IMR-90 (cell line): ENCODE measurements around the gene ZDHHC21. TPM values are rescaled to one million over a fixed set of nuclear protein-coding genes. Genes with fewer than 3 reads are reported as not detected.

Experiments
- ATAC-seq: fragments of 200-7000 bp; cut with Tn5 transposase; 2 replicates; pipeline ENCODE4 v1.9.1; 2020; ENCODE audit warnings: low read depth, mild to moderate bottlenecking, moderate library complexity
- BruUV-seq: library from RNA; stranded (reverse); fragments of 400-500 nt; replicated peaks from 2 replicates; lab custom pipeline; 2021; lab: Mats Ljungman, UMichigan
- CTCF ChIA-PET: fragments of 300-600 bp; formaldehyde crosslinking; extraction: SDS; loops from one replicate; lab custom pipeline; 2021; ENCODE audit warnings: antibody characterized with exemption; lab: Yijun Ruan, JAX
- POLR2A ChIA-PET: fragments of 300-600 bp; sonication (Branson Sonifier 250); formaldehyde crosslinking; loops from one replicate; lab custom pipeline; 2022; ENCODE audit warnings: antibody characterized with exemption; ENCODE audit not compliant: unreplicated experiment; lab: Charles Lee
- DNase-seq: peaks from one replicate; pipeline ENCODE4 v3.0.0; 2013
- H2AFZ ChIP-seq: replicated peaks from 2 replicates; pipeline ENCODE3; 2013; ENCODE audit warnings: low read length, mild to moderate bottlenecking; ENCODE audit not compliant: poor library complexity
- H2AK5ac ChIP-seq: 2 replicates; pipeline ENCODE4 v1.6.1; 2013; ENCODE audit warnings: low read depth, low read length, inconsistent platforms
- H2AK9ac ChIP-seq: replicated peaks from 2 replicates; pipeline ENCODE3; 2013; ENCODE audit warnings: mild to moderate bottlenecking, low read depth, low read length, moderate library complexity; ENCODE audit not compliant: poor library complexity
- H2BK120ac ChIP-seq: 2 replicates; pipeline ENCODE4 v1.6.1; 2013; ENCODE audit warnings: low read depth, low read length, inconsistent platforms
- H2BK15ac ChIP-seq: 3 replicates; pipeline ENCODE4 v1.6.1; 2013; ENCODE audit warnings: low read depth, low read length, inconsistent platforms
- H2BK20ac ChIP-seq: 2 replicates; pipeline ENCODE4 v1.6.1; 2013; ENCODE audit warnings: low read depth, mild to moderate bottlenecking, inconsistent platforms, low read length, moderate library complexity
- H2BK5ac ChIP-seq: 2 replicates; pipeline ENCODE4 v1.6.1; 2013; ENCODE audit warnings: mild to moderate bottlenecking, low read depth, low read length, inconsistent platforms; ENCODE audit not compliant: poor library complexity, severe bottlenecking
- H3K14ac ChIP-seq: replicated peaks from 2 replicates; pipeline ENCODE4 v1.6.1; 2013; ENCODE audit warnings: low read depth, low read length, inconsistent platforms
- H3K18ac ChIP-seq: 2 replicates; pipeline ENCODE4 v1.6.1; 2013; ENCODE audit warnings: low read depth, low read length, control low read depth
- H3K23ac ChIP-seq: 2 replicates; pipeline ENCODE4 v1.6.1; 2013; ENCODE audit warnings: low read depth, low read length, inconsistent platforms
- H3K27ac ChIP-seq: 2 replicates; pipeline ENCODE4 v1.5.1; 2013; ENCODE audit warnings: mild to moderate bottlenecking, control low read depth, low read length; ENCODE audit not compliant: insufficient read depth
- H3K27me3 ChIP-seq: 2 replicates; pipeline ENCODE4 v1.6.1; 2013; ENCODE audit warnings: low read length; ENCODE audit not compliant: control insufficient read depth, insufficient read depth
- H3K36me3 ChIP-seq: 2 replicates; pipeline ENCODE4 v1.6.1; 2013; ENCODE audit warnings: low read length, mixed read lengths; ENCODE audit not compliant: control insufficient read depth, insufficient read depth
- H3K4ac ChIP-seq: 2 replicates; pipeline ENCODE4 v1.6.1; 2013; ENCODE audit warnings: low read depth, low read length, inconsistent platforms
- H3K4me1 ChIP-seq: 2 replicates; pipeline ENCODE4 v1.6.1; 2013; ENCODE audit warnings: low read length, mixed read lengths; ENCODE audit not compliant: control insufficient read depth, insufficient read depth
- H3K4me2 ChIP-seq: 2 replicates; pipeline ENCODE4 v1.6.1; 2013; ENCODE audit warnings: low read depth, mild to moderate bottlenecking, control low read depth, low read length, moderate library complexity
- H3K4me3 ChIP-seq: 2 replicates; pipeline ENCODE4 v1.5.1; 2013; ENCODE audit warnings: low read depth, mild to moderate bottlenecking, control low read depth, low read length, moderate library complexity; ENCODE audit not compliant: insufficient read depth
- H3K56ac ChIP-seq: 2 replicates; pipeline ENCODE4 v1.6.1; 2013; ENCODE audit warnings: low read length, inconsistent platforms; ENCODE audit not compliant: insufficient read depth; ENCODE audit errors: extremely low read depth
- H3K79me1 ChIP-seq, 2 experiments: 2 replicates each; pipeline ENCODE4 v1.6.1; 2013; ENCODE audit warnings: low read length in 2 of 2, inconsistent platforms in 1 of 2, low read depth in 1 of 2
- H3K9ac ChIP-seq: 2 replicates; pipeline ENCODE4 v1.6.1; 2013; ENCODE audit warnings: low read depth, low read length, control low read depth
- H3K9me1 ChIP-seq: 2 replicates; pipeline ENCODE4 v1.6.1; 2013; ENCODE audit warnings: low read length, inconsistent platforms; ENCODE audit not compliant: insufficient read depth
- H3K9me3 ChIP-seq: 2 replicates; pipeline ENCODE4 v1.6.1; 2013; ENCODE audit warnings: low read length; ENCODE audit not compliant: control insufficient read depth, insufficient read depth
- H4K20me1 ChIP-seq: 2 replicates; pipeline ENCODE4 v1.6.1; 2013; ENCODE audit warnings: low read length, inconsistent platforms; ENCODE audit not compliant: insufficient read depth
- H4K5ac ChIP-seq: 2 replicates; pipeline ENCODE4 v1.6.1; 2013; ENCODE audit warnings: mild to moderate bottlenecking, low read depth, low read length, control low read depth
- H4K8ac ChIP-seq, 2 experiments: 2 replicates each; pipeline ENCODE4 v1.6.1; 2013; ENCODE audit warnings: low read depth in 2 of 2, low read length in 2 of 2, control low read depth in 1 of 2, inconsistent platforms in 1 of 2
- H4K91ac ChIP-seq: 2 replicates; pipeline ENCODE4 v1.6.1; 2013; ENCODE audit warnings: low read depth, low read length, inconsistent platforms; ENCODE audit not compliant: insufficient read depth
- BHLHE40 ChIP-seq: fragments of 150-350 bp; IDR thresholded peaks from 2 replicates; pipeline ENCODE4 v1.6.1; 2016; ENCODE audit warnings: mild to moderate bottlenecking, low read depth, low read length
- CEBPB ChIP-seq: IDR thresholded peaks from 2 replicates; pipeline ENCODE4 v1.6.1; 2012; ENCODE audit warnings: low read depth, low read length, improper control_type of control experiment
- CHD1 ChIP-seq: IDR thresholded peaks from 2 replicates; pipeline ENCODE4 v1.6.1; 2012; ENCODE audit warnings: low read depth, low read length, improper control_type of control experiment
- FOS ChIP-seq: fragments of 150-350 bp; IDR thresholded peaks from 2 replicates; pipeline ENCODE4 v1.6.1; 2016; ENCODE audit warnings: low read depth, low read length
- MAFK ChIP-seq: IDR thresholded peaks from 2 replicates; pipeline ENCODE4 v1.6.1; 2012; ENCODE audit warnings: low read depth, low read length, improper control_type of control experiment
- MAZ ChIP-seq: IDR thresholded peaks from 2 replicates; pipeline ENCODE4 v1.6.1; 2012; ENCODE audit warnings: low read depth, mild to moderate bottlenecking, low read length, improper control_type of control experiment, moderate library complexity, borderline replicate concordance
- MXI1 ChIP-seq: IDR thresholded peaks from 2 replicates; pipeline ENCODE4 v1.6.1; 2012; ENCODE audit warnings: low read depth, mild to moderate bottlenecking, low read length, moderate library complexity, borderline replicate concordance
- NFE2L2 ChIP-seq: fragments of 150-350 bp; IDR thresholded peaks from 2 replicates; pipeline ENCODE4 v1.6.1; 2016; ENCODE audit warnings: low read depth, mild to moderate bottlenecking, low read length
- RAD21 ChIP-seq: IDR thresholded peaks from 2 replicates; pipeline ENCODE4 v1.6.1; 2012; ENCODE audit warnings: low read length, improper control_type of control experiment
- RCOR1 ChIP-seq: IDR thresholded peaks from 2 replicates; pipeline ENCODE4 v1.6.1; 2012; ENCODE audit warnings: mild to moderate bottlenecking, low read length, improper control_type of control experiment; ENCODE audit not compliant: insufficient replicate concordance
- RFX5 ChIP-seq: IDR thresholded peaks from 2 replicates; pipeline ENCODE4 v1.8.0; 2012; ENCODE audit warnings: low read depth, mild to moderate bottlenecking, low read length, moderate library complexity
- SMC3 ChIP-seq: fragments of 150-350 bp; IDR thresholded peaks from 2 replicates; pipeline ENCODE4 v1.6.1; 2016; ENCODE audit warnings: low read depth, mild to moderate bottlenecking, antibody characterized with exemption, low read length, moderate library complexity
- WGBS, 2 experiments: methylation state at CpG; one replicate each; pipeline versions ENCODE4 v1.1.5 to v1.1.7; 2013; ENCODE audit warnings: missing lambda C conversion rate in 2 of 2; ENCODE audit not compliant: insufficient read length in 1 of 2; ENCODE audit errors: extremely low coverage in 2 of 2; 5-methylcytosine and 5-hydroxymethylcytosine counted together
- dilution Hi-C: fragments of 300-500 bp; cut with HindIII; formaldehyde crosslinking; loops from one replicate; pipeline ENCODE4 v1.14.3; 2018; ENCODE audit warnings: low sequenced_read_pairs; ENCODE audit not compliant: unreplicated experiment
- in situ Hi-C: fragments of 300-500 bp; cut with MboI; formaldehyde crosslinking; loops from 3 replicates; pipeline ENCODE4 v1.14.3; 2019; ENCODE audit warnings: low sequenced_read_pairs, inconsistent platforms, mixed read lengths
- intact Hi-C: fragments of 100-400 bp; cut with micrococcal nuclease; formaldehyde crosslinking; loops from 2 replicates; pipeline ENCODE4 v1.10.0; 2022
- polyA plus RNA-seq, 3 experiments: library from polyadenylated mRNA; depleted of rRNA; stranded (reverse); fragments of >200 nt; gene quantifications; 2 replicates each; pipeline ENCODE4 v1.2.3, GENCODE V29; 2012; ENCODE audit warnings: low replicate concordance in 1 of 3
- total RNA-seq: library from RNA; depleted of rRNA; stranded (reverse); fragments of >200 nt; gene quantifications from 2 replicates; pipeline ENCODE4 v1.2.3, GENCODE V29; 2012
- TF ChIP-seq, protein P1 (sequence below): fragments of 150-350 bp; IDR thresholded peaks from 2 replicates; pipeline ENCODE4 v1.6.1; 2017; ENCODE audit warnings: mild to moderate bottlenecking, antibody characterized with exemption, low read length, low read depth
- TF ChIP-seq, protein P2 (sequence below): fragments of 150-350 bp; IDR thresholded peaks from 2 replicates; pipeline ENCODE4 v1.6.1; 2016; ENCODE audit warnings: low read depth, mild to moderate bottlenecking, low read length, moderate library complexity, borderline replicate concordance

The ZDHHC21 gene
- total and polyA plus RNA-seq, 2 of the 4 experiments (the other 2 are of a cell fraction): 2.8 to 4.5 TPM

DNA sequence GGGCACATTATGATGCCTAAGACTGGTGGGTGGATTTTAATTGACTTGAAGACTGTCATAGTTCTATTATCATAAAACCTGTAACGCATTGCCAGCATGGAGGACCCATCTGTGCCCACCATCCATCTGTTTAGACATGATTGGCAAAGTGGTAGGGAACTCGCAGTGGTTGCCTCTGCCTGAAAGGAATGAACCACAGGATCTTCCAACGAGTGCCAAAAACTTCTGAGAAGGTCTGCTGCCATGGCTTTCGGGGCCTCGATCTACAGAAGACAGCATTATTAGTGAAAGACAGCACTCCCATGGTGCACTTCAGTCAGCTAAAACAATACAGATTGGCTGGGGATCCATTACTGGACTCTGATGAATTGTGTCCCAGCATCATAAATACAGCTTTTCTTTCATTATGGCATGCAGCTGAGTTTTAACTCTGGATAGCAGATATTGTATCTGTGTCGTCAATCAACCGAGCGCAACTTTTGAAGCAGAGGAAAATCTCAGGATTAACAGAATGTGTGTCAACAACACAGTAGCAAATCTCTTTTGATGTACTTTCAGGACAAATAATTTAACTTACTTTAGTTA is 74.3 kb downstream of the ZDHHC21 start:
- Histone ChIP-seq H4K91ac (no peak overlapping the region), H3K4me3 (no peak overlapping the region), H3K36me3 (no peaks in the 10 kb centered on the region), H4K8ac (no peak overlapping the region), H3K9me1 (no peaks in the 10 kb centered on the region; the same call in 1 of the 2 replicates), H3K9ac (no peak overlapping the region), H2BK20ac (no peak overlapping the region), H3K27ac (no peak overlapping the region), H2BK15ac (no peak overlapping the region), H2BK120ac (no peak overlapping the region), H3K9me3 (no peaks in the 10 kb centered on the region), H3K79me1 (no peaks in the 10 kb centered on the region; a peak in 1 of 4 replicates), H4K20me1 (no peaks in the 10 kb centered on the region), H3K4me2 (no peak overlapping the region), H2BK5ac (no peak overlapping the region), H2AK5ac (no peak overlapping the region), H3K14ac (no peak overlapping the region), H3K27me3 (no peaks in the 10 kb centered on the region), H3K4ac (no peak overlapping the region), H3K23ac (no peak overlapping the region), H4K5ac (no peak overlapping the region), H2AK9ac (no peak overlapping the region), H3K18ac (no peak overlapping the region), H2AFZ (no peak overlapping the region), H3K4me1 (no peaks in the 10 kb centered on the region), H3K56ac (no peak overlapping the region)
- 80% methylated on average over 1 of the region's 8 CpGs; no CpG with 5 or more reads in 1 of the 2 experiments for WGBS, 2 experiments
- ATAC-seq (no peak), DNase-seq (no peak)
- TF ChIP-seq RAD21: no peak
- TF ChIP-seq, protein P1, sequence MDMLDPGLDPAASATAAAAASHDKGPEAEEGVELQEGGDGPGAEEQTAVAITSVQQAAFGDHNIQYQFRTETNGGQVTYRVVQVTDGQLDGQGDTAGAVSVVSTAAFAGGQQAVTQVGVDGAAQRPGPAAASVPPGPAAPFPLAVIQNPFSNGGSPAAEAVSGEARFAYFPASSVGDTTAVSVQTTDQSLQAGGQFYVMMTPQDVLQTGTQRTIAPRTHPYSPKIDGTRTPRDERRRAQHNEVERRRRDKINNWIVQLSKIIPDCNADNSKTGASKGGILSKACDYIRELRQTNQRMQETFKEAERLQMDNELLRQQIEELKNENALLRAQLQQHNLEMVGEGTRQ: no peak
- no peak for TF ChIP-seq RFX5
- TF ChIP-seq, protein P2, sequence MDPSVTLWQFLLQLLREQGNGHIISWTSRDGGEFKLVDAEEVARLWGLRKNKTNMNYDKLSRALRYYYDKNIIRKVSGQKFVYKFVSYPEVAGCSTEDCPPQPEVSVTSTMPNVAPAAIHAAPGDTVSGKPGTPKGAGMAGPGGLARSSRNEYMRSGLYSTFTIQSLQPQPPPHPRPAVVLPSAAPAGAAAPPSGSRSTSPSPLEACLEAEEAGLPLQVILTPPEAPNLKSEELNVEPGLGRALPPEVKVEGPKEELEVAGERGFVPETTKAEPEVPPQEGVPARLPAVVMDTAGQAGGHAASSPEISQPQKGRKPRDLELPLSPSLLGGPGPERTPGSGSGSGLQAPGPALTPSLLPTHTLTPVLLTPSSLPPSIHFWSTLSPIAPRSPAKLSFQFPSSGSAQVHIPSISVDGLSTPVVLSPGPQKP: no peak
- TF ChIP-seq NFE2L2: no peak
- TF ChIP-seq FOS: no peak
- no peak for TF ChIP-seq CHD1
- TF ChIP-seq BHLHE40: no peak
- no peak for TF ChIP-seq MXI1
- no peak for TF ChIP-seq RCOR1
- TF ChIP-seq CEBPB: no peak
- TF ChIP-seq SMC3: no peak
- no peak for TF ChIP-seq MAZ
- TF ChIP-seq MAFK: no peak
- CTCF ChIA-PET: interaction anchor here (1.1 kb wide), 1 partner anchor 34 kb away, joined by 3 read pairs; no protein-coding TSS in a partner anchor
- dilution Hi-C loops (no loop called here), intact Hi-C loops (no loop called here), in situ Hi-C loops (loop anchor here (5.0 kb wide), 1 partner anchor 143 kb away; no protein-coding TSS in a partner anchor)
- no TSS peak for BruUV-seq
- POLR2A ChIA-PET: no interaction called here
